Fibroblast of skin of abdomen (primary cell): Measurements from ENCODE around the gene SFMBT2.
A peak's percentile ranks its signal among the peaks of the same experiment; 100 is the strongest.

Experiments
- DNase-seq: peaks from one replicate; pipeline ENCODE4 v3.0.0-alpha.2; 2013

The SFMBT2 gene

GRCh38 chr10:7296076-7296475, 114.8 kb downstream of the SFMBT2 start:
- no peak for DNase-seq

GRCh38 chr10:7293378-7293920, 117.4 kb downstream of the SFMBT2 start:
- no peak for DNase-seq

- no peak for DNase-seq
Observed at GRCh38 chr10:7291487-7292270, 119.2 kb downstream of the SFMBT2 start.

- DNase-seq, result no peak
Observed at GRCh38 chr10:7288060-7288690, 122.7 kb downstream of the SFMBT2 start.

GRCh38 chr10:7287377-7287776, 123.5 kb downstream of the SFMBT2 start:
- DNase-seq, result no peak

GRCh38 chr10:7285522-7286322, 125.1 kb downstream of the SFMBT2 start:
- no peak for DNase-seq

GRCh38 chr10:7283246-7283645, 127.6 kb downstream of the SFMBT2 start:
- no peak for DNase-seq

GRCh38 chr10:7282457-7282856, 128.4 kb downstream of the SFMBT2 start:
- no peak for DNase-seq

- no peak for DNase-seq
Observed at GRCh38 chr10:7281429-7281828, 129.4 kb downstream of the SFMBT2 start.

- DNase-seq, result no peak
Observed at GRCh38 chr10:7279303-7279702, 131.5 kb downstream of the SFMBT2 start.

- DNase-seq, result no peak
Observed at GRCh38 chr10:7277867-7278266, 133.0 kb downstream of the SFMBT2 start.

GRCh38 chr10:7277432-7277831, 133.4 kb downstream of the SFMBT2 start:
- no peak for DNase-seq

GRCh38 chr10:7275761-7276440, 134.9 kb downstream of the SFMBT2 start:
- no peak for DNase-seq

GRCh38 chr10:7274293-7274692, 136.5 kb downstream of the SFMBT2 start:
- DNase-seq, result no peak

GRCh38 chr10:7272008-7272407, 138.8 kb downstream of the SFMBT2 start:
- no peak for DNase-seq

- DNase-seq, result no peak
Observed at GRCh38 chr10:7269988-7270387, 140.8 kb downstream of the SFMBT2 start.

GRCh38 chr10:7267142-7267541, 143.7 kb downstream of the SFMBT2 start:
- no peak for DNase-seq

GRCh38 chr10:7265396-7266123, 145.3 kb downstream of the SFMBT2 start:
- no peak for DNase-seq

- peak; percentile 5 for DNase-seq
Observed at GRCh38 chr10:7264313-7264756, 146.5 kb downstream of the SFMBT2 start.

GRCh38 chr10:7263616-7264015, 147.2 kb downstream of the SFMBT2 start:
- no peak for DNase-seq

- peak; percentile 63 for DNase-seq
Observed at GRCh38 chr10:7261351-7261750, 149.5 kb downstream of the SFMBT2 start.

GRCh38 chr10:7260912-7261311, 149.9 kb downstream of the SFMBT2 start:
- DNase-seq, result peak; percentile 20
